Activated CD8-positive, alpha-beta memory T cell treated with anti-CD3 and anti-CD28 coated beads, Interleukin-2, amount 10 ng/mL, durations not matched to agents 7 days and 5 days (primary cell): Measurements from ENCODE around the gene NPFFR1. TPM values are rescaled to one million over a fixed set of nuclear protein-coding genes. Genes with fewer than 3 reads are reported as not detected.

ENCODE experiments used
- ATAC-seq: fragments of 150-1000 bp; cut with Tn5 transposase; one replicate; pipeline ENCODE4 v1.10.0; 2021; ENCODE audit warnings: moderate library complexity
- CTCF ChIA-PET: fragments of 350-600 bp; sonication (Branson Sonifier 250); formaldehyde crosslinking; loops from one replicate; lab custom pipeline; 2021; ENCODE audit warnings: antibody characterized with exemption; lab: Charles Lee
- DNase-seq: peaks from one replicate; pipeline ENCODE4 v3.0.0-alpha.2; 2020
- H3K27ac Mint-ChIP-seq: one replicate; pipeline ENCODE4 v1.8.0; 2021; ENCODE audit warnings: mild to moderate bottlenecking, mixed read lengths
- H3K27me3 Mint-ChIP-seq: one replicate; pipeline ENCODE4 v1.8.0; 2021; ENCODE audit warnings: mixed read lengths
- H3K36me3 Mint-ChIP-seq: one replicate; pipeline ENCODE4 v1.8.0; 2021; ENCODE audit warnings: mild to moderate bottlenecking, mixed read lengths
- H3K4me1 Mint-ChIP-seq: one replicate; pipeline ENCODE4 v1.8.0; 2021; ENCODE audit warnings: mixed read lengths
- H3K4me3 Mint-ChIP-seq: one replicate; pipeline ENCODE4 v1.8.0; 2021; ENCODE audit warnings: mild to moderate bottlenecking, moderate library complexity, mixed read lengths
- H3K9me3 Mint-ChIP-seq: one replicate; pipeline ENCODE4 v1.8.0; 2022; ENCODE audit warnings: low read depth, mixed read lengths
- total RNA-seq, 2 experiments: library from RNA; stranded (reverse); gene quantifications; one replicate each; pipeline ENCODE4 v1.2.3, GENCODE V29; 2021

NPFFR1 gene
- total RNA-seq, 2 experiments from 2014 or later: not detected

DNA sequence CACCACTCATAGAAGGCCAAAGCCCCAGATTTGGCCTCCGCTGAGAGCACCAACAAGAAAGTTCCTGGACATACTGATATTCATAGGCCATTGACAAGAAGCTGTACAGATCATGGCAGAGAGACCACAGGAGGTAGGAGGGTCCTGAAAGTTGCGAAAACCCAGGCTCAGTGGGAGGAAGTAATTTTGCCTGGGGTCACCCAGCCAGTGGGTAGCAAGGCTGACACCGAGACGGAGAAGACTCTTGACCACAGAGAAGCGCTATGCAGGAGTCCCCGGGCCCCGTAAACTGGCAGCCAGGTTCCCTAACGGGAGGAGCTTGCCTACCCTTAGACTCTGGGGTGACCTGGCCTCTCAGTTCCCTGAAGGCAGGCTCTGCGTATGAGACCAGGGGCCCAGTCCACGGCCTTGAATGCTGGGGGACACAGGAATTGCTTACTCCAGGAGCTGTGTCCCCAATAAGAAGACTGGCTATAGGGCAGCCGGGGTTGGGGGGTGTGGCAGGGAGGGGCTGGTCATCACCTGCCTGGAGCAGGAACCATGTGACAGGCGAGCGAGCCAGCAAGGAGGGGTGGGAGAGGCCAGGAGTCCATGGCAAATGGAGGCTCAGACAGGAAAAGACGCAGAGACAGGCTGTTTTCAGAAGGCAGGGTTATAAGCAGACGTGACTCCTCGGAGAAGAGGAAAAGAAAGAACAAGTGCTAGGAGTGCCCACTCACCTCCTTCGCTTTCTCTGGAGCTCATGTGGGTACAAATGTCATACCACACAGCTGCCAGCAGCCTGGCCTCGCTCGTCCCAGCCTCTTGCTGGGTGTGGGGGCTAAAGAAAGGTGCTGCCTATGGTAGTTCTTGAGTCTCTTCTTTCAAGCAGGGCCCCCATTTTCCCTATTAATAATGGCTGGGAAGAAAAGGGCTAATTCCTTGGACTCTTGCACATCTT, 24.6 kb upstream of the NPFFR1 start:
- CTCF ChIA-PET: no interaction called here
- no peaks in the 10 kb centered on the region for H3K27me3 Mint-ChIP-seq
- H3K27ac Mint-ChIP-seq: no peak overlapping the region
- peaks cover 2% of the 10 kb centered on the region for H3K4me1 Mint-ChIP-seq
- no peaks in the 10 kb centered on the region for H3K9me3 Mint-ChIP-seq
- ATAC-seq (no peak), DNase-seq (no peak)
- H3K4me3 Mint-ChIP-seq: no peak overlapping the region
- H3K36me3 Mint-ChIP-seq: no peaks in the 10 kb centered on the region

DNA sequence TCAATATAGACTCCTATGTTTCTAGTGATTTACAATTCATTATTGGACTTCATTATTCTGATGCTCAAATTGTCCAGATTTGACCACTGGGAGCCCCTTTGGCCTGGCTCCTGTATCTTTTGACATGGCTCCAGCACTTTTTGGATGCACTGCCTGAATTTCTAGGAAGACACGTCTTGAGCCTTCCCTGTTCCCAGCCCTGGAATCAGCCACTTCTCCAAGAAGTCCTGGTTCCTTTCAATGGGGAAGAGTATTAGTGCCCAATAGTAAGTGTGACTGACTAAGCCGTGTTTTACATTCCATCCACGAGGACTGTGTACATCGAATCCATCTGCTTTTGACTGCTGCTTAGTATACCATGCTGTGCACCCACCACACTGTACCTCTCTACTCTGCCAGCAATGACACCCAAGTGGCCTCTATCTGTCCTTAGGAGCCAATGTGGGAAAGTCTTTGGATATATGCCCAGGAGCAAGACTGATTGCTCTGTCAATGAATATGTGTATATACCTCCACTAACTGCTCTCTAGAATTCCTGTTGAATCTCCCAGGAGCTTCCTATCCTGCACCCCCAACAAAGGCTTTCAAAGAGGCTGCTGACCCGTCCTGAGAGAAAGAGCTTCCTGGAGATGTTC, 23.2 kb upstream of the NPFFR1 start:
- peaks cover 2% of the 10 kb centered on the region for H3K4me1 Mint-ChIP-seq
- DNase-seq: no peak
- no peaks in the 10 kb centered on the region for H3K9me3 Mint-ChIP-seq
- no peak for ATAC-seq
- H3K36me3 Mint-ChIP-seq: no peaks in the 10 kb centered on the region
- no peak overlapping the region for H3K27ac Mint-ChIP-seq
- CTCF ChIA-PET: no interaction called here
- H3K4me3 Mint-ChIP-seq: no peak overlapping the region
- H3K27me3 Mint-ChIP-seq: no peaks in the 10 kb centered on the region

DNA sequence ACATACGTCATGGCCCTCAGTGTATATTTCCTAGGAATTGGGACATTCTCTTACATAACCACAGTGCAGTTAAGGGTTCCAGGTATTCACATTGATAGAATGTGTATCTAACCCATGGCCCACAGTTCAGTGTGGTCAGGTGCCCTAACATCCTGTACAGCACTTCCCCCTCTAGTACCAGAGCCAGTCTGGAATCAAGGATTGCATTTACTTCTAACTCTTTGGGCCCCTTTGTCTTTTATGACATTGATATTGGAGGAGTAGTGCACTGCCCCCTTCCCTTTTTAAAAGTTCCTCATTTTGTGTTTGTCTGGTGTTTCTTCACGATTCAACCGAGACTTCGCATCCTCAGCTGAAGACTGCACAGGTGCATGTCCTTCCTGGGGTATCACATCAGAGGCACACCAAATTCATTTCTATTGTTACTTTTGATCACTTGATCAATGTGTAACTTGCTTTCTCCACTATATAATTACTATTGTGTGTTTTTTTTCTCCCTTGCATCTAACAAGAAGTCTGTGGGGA, 22.4 kb upstream of the NPFFR1 start:
- Mint-ChIP-seq H3K9me3 (no peaks in the 10 kb centered on the region), H3K4me1 (peaks cover 2% of the 10 kb centered on the region), H3K27me3 (no peaks in the 10 kb centered on the region), H3K27ac (no peak overlapping the region), H3K36me3 (no peaks in the 10 kb centered on the region), H3K4me3 (no peak overlapping the region)
- ATAC-seq (no peak), DNase-seq (no peak)
- CTCF ChIA-PET: no interaction called here

GRCh38 chr10:70303730-70304129, 19.9 kb upstream of the NPFFR1 start:
- no peaks in the 10 kb centered on the region for H3K36me3 Mint-ChIP-seq
- no peaks in the 10 kb centered on the region for H3K9me3 Mint-ChIP-seq
- DNase-seq (no peak), ATAC-seq (no peak)
- CTCF ChIA-PET: interaction anchor here (0.6 to 1.8 kb wide), 2 partner anchors 39 to 514 kb away, joined by 4 read pairs; no protein-coding TSS in a partner anchor
- H3K4me1 Mint-ChIP-seq: peaks cover 2% of the 10 kb centered on the region
- H3K27me3 Mint-ChIP-seq: no peaks in the 10 kb centered on the region
- H3K4me3 Mint-ChIP-seq: no peak overlapping the region
- H3K27ac Mint-ChIP-seq: no peak overlapping the region

- no peak overlapping the region for H3K4me3 Mint-ChIP-seq
- no peaks in the 10 kb centered on the region for H3K27me3 Mint-ChIP-seq
- no peaks in the 10 kb centered on the region for H3K9me3 Mint-ChIP-seq
- no peak for ATAC-seq
- H3K27ac Mint-ChIP-seq: no peak overlapping the region
- H3K36me3 Mint-ChIP-seq: no peaks in the 10 kb centered on the region
- no peak for DNase-seq
- peaks cover 2% of the 10 kb centered on the region for H3K4me1 Mint-ChIP-seq
- CTCF ChIA-PET: interaction anchor here (0.9 to 1.8 kb wide), 3 partner anchors 37 to 65 kb away, joined by 3 to 4 read pairs (median 3); no protein-coding TSS in a partner anchor
Observed at GRCh38 chr10:70302292-70302691, 18.5 kb upstream of the NPFFR1 start.

- DNase-seq (no peak), ATAC-seq (no peak)
- no peak overlapping the region for H3K4me3 Mint-ChIP-seq
- CTCF ChIA-PET: interaction anchor here (0.7 to 1.3 kb wide), 2 partner anchors 28 to 49 kb away, joined by 3 read pairs; no protein-coding TSS in a partner anchor
- no peak overlapping the region for H3K27ac Mint-ChIP-seq
- H3K36me3 Mint-ChIP-seq: no peaks in the 10 kb centered on the region
- peaks cover 2% of the 10 kb centered on the region for H3K4me1 Mint-ChIP-seq
- H3K27me3 Mint-ChIP-seq: no peaks in the 10 kb centered on the region
- H3K9me3 Mint-ChIP-seq: no peaks in the 10 kb centered on the region
Observed at GRCh38 chr10:70300908-70301597, 17.2 kb upstream of the NPFFR1 start.

- no peaks in the 10 kb centered on the region for H3K27me3 Mint-ChIP-seq
- no peaks in the 10 kb centered on the region for H3K9me3 Mint-ChIP-seq
- no peak for ATAC-seq
- no peak for DNase-seq
- no peaks in the 10 kb centered on the region for H3K36me3 Mint-ChIP-seq
- no peaks in the 10 kb centered on the region for H3K4me1 Mint-ChIP-seq
- no peak overlapping the region for H3K27ac Mint-ChIP-seq
- CTCF ChIA-PET: interaction anchor here (0.7 to 1.4 kb wide), 2 partner anchors 28 to 64 kb away, joined by 3 to 4 read pairs; no protein-coding TSS in a partner anchor
- H3K4me3 Mint-ChIP-seq: no peak overlapping the region
Observed at GRCh38 chr10:70300461-70300860, 16.7 kb upstream of the NPFFR1 start.

DNA sequence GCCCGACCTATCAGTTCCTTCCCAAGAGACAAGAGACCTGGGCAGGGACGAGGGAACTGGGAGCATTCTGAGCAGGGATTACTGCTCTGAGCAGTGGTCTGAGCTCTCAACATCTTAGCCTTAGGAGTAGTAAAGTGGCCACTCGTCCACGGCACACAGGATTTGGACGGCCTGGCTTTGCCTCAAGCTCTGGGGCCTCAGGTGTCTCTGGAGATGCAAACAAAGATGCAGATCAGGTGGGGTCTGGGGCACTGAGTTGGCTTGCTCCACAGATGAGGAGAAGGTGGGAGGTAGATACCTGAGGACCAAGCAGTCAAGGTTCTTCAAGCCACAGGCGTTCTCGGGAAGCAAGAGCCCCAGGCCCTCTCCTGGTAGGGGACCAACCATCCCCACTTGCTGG, 16.1 kb upstream of the NPFFR1 start:
- H3K9me3 Mint-ChIP-seq: no peaks in the 10 kb centered on the region
- ATAC-seq: no peak
- DNase-seq: no peak
- no peaks in the 10 kb centered on the region for H3K36me3 Mint-ChIP-seq
- H3K27me3 Mint-ChIP-seq: no peaks in the 10 kb centered on the region
- H3K27ac Mint-ChIP-seq: no peak overlapping the region
- H3K4me1 Mint-ChIP-seq: no peaks in the 10 kb centered on the region
- H3K4me3 Mint-ChIP-seq: no peak overlapping the region
- CTCF ChIA-PET: interaction anchor here (0.7 to 1.7 kb wide), 3 partner anchors 27 to 65 kb away, joined by 3 to 4 read pairs (median 3); no protein-coding TSS in a partner anchor

GRCh38 chr10:70298393-70298792, 14.6 kb upstream of the NPFFR1 start:
- Mint-ChIP-seq H3K36me3 (no peaks in the 10 kb centered on the region), H3K4me1 (no peaks in the 10 kb centered on the region), H3K9me3 (no peaks in the 10 kb centered on the region), H3K27me3 (no peaks in the 10 kb centered on the region), H3K27ac (no peak overlapping the region), H3K4me3 (no peak overlapping the region)
- no peak for ATAC-seq
- CTCF ChIA-PET: interaction anchor here (1.7 kb wide), 1 partner anchor 34 kb away, joined by 3 read pairs; no protein-coding TSS in a partner anchor
- DNase-seq: no peak

DNA sequence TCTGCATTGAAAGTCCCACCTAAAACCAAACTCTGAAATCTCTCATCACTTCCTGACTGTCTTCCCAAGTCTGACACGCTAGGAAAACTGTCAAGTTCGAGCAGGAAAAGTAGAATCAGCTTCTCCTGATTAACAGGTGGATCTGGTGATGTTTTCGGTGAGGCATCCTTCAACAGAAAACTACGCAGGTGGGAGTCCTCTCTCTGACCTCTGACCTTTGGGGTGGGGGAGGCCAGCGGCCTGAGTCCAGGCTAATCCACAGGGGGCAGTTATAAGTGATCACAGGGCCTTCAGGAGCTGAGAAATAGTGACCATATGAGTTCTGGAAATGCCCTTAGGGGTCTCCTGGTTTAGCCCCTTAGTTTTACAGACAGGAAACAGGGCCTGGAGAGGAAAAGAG, 13.4 kb upstream of the NPFFR1 start:
- H3K4me1 Mint-ChIP-seq: peaks cover 4% of the 10 kb centered on the region
- CTCF ChIA-PET: no interaction called here
- H3K27me3 Mint-ChIP-seq: no peaks in the 10 kb centered on the region
- H3K4me3 Mint-ChIP-seq: no peak overlapping the region
- no peaks in the 10 kb centered on the region for H3K9me3 Mint-ChIP-seq
- H3K36me3 Mint-ChIP-seq: no peaks in the 10 kb centered on the region
- no peak overlapping the region for H3K27ac Mint-ChIP-seq
- no peak for ATAC-seq
- no peak for DNase-seq

DNA sequence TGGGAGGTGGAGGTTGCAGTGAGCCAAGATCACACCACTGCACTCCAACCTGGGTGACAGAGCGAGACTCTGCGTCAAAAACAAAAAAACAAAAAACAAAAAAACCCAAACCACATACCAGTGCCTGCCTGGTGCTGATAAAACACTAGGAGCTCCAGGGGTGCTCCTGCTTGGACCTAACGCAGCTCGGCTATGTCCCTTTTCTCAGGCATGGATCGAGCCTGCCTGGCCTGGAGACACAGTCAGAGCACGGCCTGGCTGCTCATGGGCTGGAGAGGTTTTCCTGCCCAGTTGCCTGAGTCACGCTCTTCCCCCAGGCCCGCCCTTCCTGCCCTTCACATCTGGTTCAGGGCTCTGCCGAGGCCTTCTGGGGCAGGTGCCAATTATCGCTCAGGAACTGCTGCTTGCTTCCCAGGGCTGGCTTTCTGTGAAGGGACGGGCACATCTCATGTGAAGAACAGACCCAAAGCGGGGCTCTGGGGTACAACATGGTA, 12.6 kb upstream of the NPFFR1 start:
- Mint-ChIP-seq H3K9me3 (no peaks in the 10 kb centered on the region), H3K4me3 (no peak overlapping the region), H3K36me3 (no peaks in the 10 kb centered on the region), H3K4me1 (peaks cover 4% of the 10 kb centered on the region), H3K27me3 (no peaks in the 10 kb centered on the region), H3K27ac (no peak overlapping the region)
- DNase-seq (no peak), ATAC-seq (no peak)
- CTCF ChIA-PET: no interaction called here

- Mint-ChIP-seq H3K36me3 (no peaks in the 10 kb centered on the region), H3K27ac (no peak overlapping the region), H3K4me3 (no peak overlapping the region), H3K4me1 (peaks cover 4% of the 10 kb centered on the region), H3K27me3 (no peaks in the 10 kb centered on the region), H3K9me3 (no peaks in the 10 kb centered on the region)
- no peak for DNase-seq
- CTCF ChIA-PET: interaction anchor here (1.2 kb wide), 1 partner anchor 26 kb away, joined by 3 read pairs; no protein-coding TSS in a partner anchor
- no peak for ATAC-seq
Observed at GRCh38 chr10:70295926-70296325, 12.1 kb upstream of the NPFFR1 start.

GRCh38 chr10:70295321-70295720, 11.5 kb upstream of the NPFFR1 start:
- H3K9me3 Mint-ChIP-seq: no peaks in the 10 kb centered on the region
- H3K27ac Mint-ChIP-seq: no peak overlapping the region
- H3K36me3 Mint-ChIP-seq: no peaks in the 10 kb centered on the region
- CTCF ChIA-PET: interaction anchor here (1.2 kb wide), 1 partner anchor 26 kb away, joined by 3 read pairs; no protein-coding TSS in a partner anchor
- peaks cover 4% of the 10 kb centered on the region for H3K4me1 Mint-ChIP-seq
- ATAC-seq (no peak), DNase-seq (no peak)
- no peak overlapping the region for H3K4me3 Mint-ChIP-seq
- no peaks in the 10 kb centered on the region for H3K27me3 Mint-ChIP-seq
